HCT116 (cell line): Measurements from ENCODE around the gene CDC42SE2. TPM values are rescaled to one million over a fixed set of nuclear protein-coding genes. Genes with fewer than 3 reads are reported as not detected.

Source experiments
- ATAC-seq: fragments of 200-7000 bp; cut with Tn5 transposase; 2 replicates; pipeline ENCODE4 v1.9.1; 2020; ENCODE audit warnings: mild to moderate bottlenecking, moderate library complexity
- BruUV-seq: library from RNA; stranded (reverse); fragments of 400-500 nt; replicated peaks from 2 replicates; lab custom pipeline; 2021; lab: Mats Ljungman, UMichigan
- CTCF ChIA-PET: fragments of 300-600 bp; sonication (Branson Sonifier 250); formaldehyde crosslinking; loops from one replicate; lab custom pipeline; 2021; ENCODE audit warnings: antibody characterized with exemption; lab: Charles Lee
- POLR2A ChIA-PET: fragments of 300-600, 350-600 bp; sonication (Branson Sonifier 250); formaldehyde crosslinking; loops from one replicate; lab custom pipeline; 2021; ENCODE audit warnings: antibody characterized with exemption; lab: Charles Lee
- RAD21 ChIA-PET, 2 experiments: fragments of 300-600 bp; sonication (Branson Sonifier 250); formaldehyde crosslinking; loops; one replicate each; lab custom pipeline; 2023; ENCODE audit warnings: low total read pairs in 2 of 2; ENCODE audit not compliant: uncharacterized antibody in 2 of 2, unreplicated experiment in 2 of 2, low non-redundant PET in 1 of 2; lab: Charles Lee
- DNase-seq: peaks from one replicate; pipeline ENCODE4 v3.0.0-alpha.2; 2010; ENCODE audit warnings: low read depth, low spot score
- H2AFZ ChIP-seq: fragments of 200-600 bp; shearing (Covaris generic), sonication (generic); 2 replicates; pipeline ENCODE4 v1.6.1; 2017; ENCODE audit warnings: low read depth, mixed run types, mixed read lengths, antibody characterized with exemption, low read length; ENCODE audit not compliant: poor library complexity, severe bottlenecking
- H3K27ac ChIP-seq: 2 replicates; pipeline ENCODE4 v1.5.1; 2012; ENCODE audit warnings: low read depth, low read length
- H3K27me3 ChIP-seq: fragments of 200-600 bp; sonication (generic); 2 replicates; pipeline ENCODE4 v1.6.1; 2016; ENCODE audit warnings: mixed run types, low read length, mixed read lengths; ENCODE audit not compliant: insufficient read depth
- H3K36me3 ChIP-seq, 2 experiments: fragments of 200-500 bp in 1 of 2; fragments of 200-600 bp in 1 of 2; sonication (Bioruptor generic) in 1 of 2; sonication (generic) in 1 of 2; 2 replicates each; pipeline versions ENCODE4 v1.5.1 to v1.6.1; 2014 to 2016; ENCODE audit warnings: low read length in 2 of 2, inconsistent platforms in 1 of 2, mixed read lengths in 1 of 2, mixed run types in 1 of 2; ENCODE audit not compliant: insufficient read depth in 2 of 2, control insufficient read depth in 1 of 2
- H3K4me1 ChIP-seq, 2 experiments: fragments of 200-600 bp in 1 of 2; sonication (generic) in 1 of 2; 2 replicates each; pipeline versions ENCODE4 v1.5.1 to v1.6.1; 2012 to 2017; ENCODE audit warnings: low read length in 2 of 2, inconsistent platforms in 1 of 2, mild to moderate bottlenecking in 1 of 2, mixed read lengths in 1 of 2, mixed run types in 1 of 2, moderate library complexity in 1 of 2; ENCODE audit not compliant: insufficient read depth in 2 of 2, control insufficient read depth in 1 of 2
- H3K4me2 ChIP-seq: fragments of 200-600 bp; sonication (generic); 2 replicates; pipeline ENCODE4 v1.6.1; 2017; ENCODE audit warnings: mixed run types, low read length, mixed read lengths
- H3K4me3 ChIP-seq, 2 experiments: fragments of 200-600 bp in 1 of 2; sonication (generic) in 1 of 2; replicated peaks in 1 of 2; 2 replicates each; pipeline ENCODE4 v1.5.1; 2011 to 2016; ENCODE audit warnings: low read length in 2 of 2, control low read depth in 1 of 2, low read depth in 1 of 2, mild to moderate bottlenecking in 1 of 2, mixed read lengths in 1 of 2, mixed run types in 1 of 2
- H3K79me2 ChIP-seq: fragments of 200-600 bp; sonication (generic); 2 replicates; pipeline ENCODE4 v1.6.1; 2017; ENCODE audit warnings: mild to moderate bottlenecking, mixed run types, low read length, moderate library complexity, mixed read lengths; ENCODE audit not compliant: insufficient read depth
- H3K9ac ChIP-seq: fragments of 200-600 bp; sonication (generic); 2 replicates; pipeline ENCODE4 v1.6.1; 2016; ENCODE audit warnings: low read length, mixed read lengths
- H3K9me2 ChIP-seq: fragments of 200-600 bp; sonication (generic), shearing (Covaris generic); 2 replicates; pipeline ENCODE4 v1.6.1; 2017; ENCODE audit warnings: mixed run types, mild to moderate bottlenecking, moderate library complexity; ENCODE audit not compliant: insufficient read depth
- H3K9me3 ChIP-seq, 2 experiments: fragments of 200-500 bp in 1 of 2; fragments of 200-600 bp in 1 of 2; sonication (Bioruptor generic) in 1 of 2; sonication (generic) in 1 of 2; 2 replicates each; pipeline ENCODE4 v1.6.1; 2014 to 2017; ENCODE audit warnings: low read length in 2 of 2, mixed read lengths in 2 of 2, inconsistent platforms in 1 of 2, low read depth in 1 of 2, mild to moderate bottlenecking in 1 of 2, mixed run types in 1 of 2, moderate library complexity in 1 of 2; ENCODE audit not compliant: control insufficient read depth in 1 of 2, insufficient read depth in 1 of 2
- H4K20me1 ChIP-seq: fragments of 200-600 bp; sonication (generic), shearing (Covaris generic); 2 replicates; pipeline ENCODE4 v1.6.1; 2017; ENCODE audit warnings: mixed run types, mild to moderate bottlenecking, moderate library complexity; ENCODE audit not compliant: insufficient read depth
- CBX3 ChIP-seq: IDR thresholded peaks from 2 replicates; pipeline ENCODE4 v1.6.1; 2012; ENCODE audit warnings: low read depth
- CEBPB ChIP-seq: IDR thresholded peaks from 2 replicates; pipeline ENCODE4 v1.6.1; 2012; ENCODE audit warnings: low read depth
- ELF1 ChIP-seq: IDR thresholded peaks from 2 replicates; pipeline ENCODE4 v1.6.1; 2012; ENCODE audit warnings: low read depth, borderline replicate concordance
- EZH2phosphoT487 ChIP-seq: fragments of 200-600 bp; IDR thresholded peaks from 2 replicates; pipeline ENCODE4 v1.6.1; 2018; ENCODE audit warnings: antibody characterized with exemption, borderline replicate concordance
- FOSL1 ChIP-seq: IDR thresholded peaks from 2 replicates; pipeline ENCODE4 v1.6.1; 2012; ENCODE audit warnings: low read depth
- JUND ChIP-seq: IDR thresholded peaks from 2 replicates; pipeline ENCODE4 v1.6.1; 2012
- POLR2A ChIP-seq: IDR thresholded peaks from 2 replicates; pipeline ENCODE4 v1.7.0; 2011; ENCODE audit warnings: borderline replicate concordance; ENCODE audit not compliant: insufficient read depth, insufficient read length; ENCODE audit errors: extremely low read depth
- POLR2AphosphoS5 ChIP-seq: IDR thresholded peaks from 2 replicates; pipeline ENCODE4 v1.6.1; 2011; ENCODE audit warnings: mild to moderate bottlenecking, low read depth, low read length, moderate library complexity
- RAD21 ChIP-seq: IDR thresholded peaks from 2 replicates; pipeline ENCODE4 v1.6.1; 2012; ENCODE audit warnings: low read depth, mild to moderate bottlenecking
- SP1 ChIP-seq: IDR thresholded peaks from 2 replicates; pipeline ENCODE4 v1.6.1; 2012; ENCODE audit warnings: low read depth
- SRF ChIP-seq: IDR thresholded peaks from 2 replicates; pipeline ENCODE4 v1.6.1; 2012; ENCODE audit warnings: low read depth
- TCF7L2 ChIP-seq: IDR thresholded peaks from 2 replicates; pipeline ENCODE4 v1.7.0; 2011; ENCODE audit warnings: borderline replicate concordance, inconsistent platforms; ENCODE audit not compliant: insufficient read depth, insufficient read length; ENCODE audit errors: extremely low read depth
- YY1 ChIP-seq: IDR thresholded peaks from 2 replicates; pipeline ENCODE4 v1.6.1; 2011; ENCODE audit warnings: low read length, low read depth, moderate library complexity, mild to moderate bottlenecking; ENCODE audit not compliant: insufficient replicate concordance; ENCODE audit errors: extremely low read depth
- ZFX ChIP-seq: fragments of 450-650 bp; IDR thresholded peaks from 2 replicates; pipeline ENCODE4 v1.6.1; 2017
- ZNF274 ChIP-seq: fragments of 200-500 bp; sonication (Bioruptor generic); IDR thresholded peaks from 2 replicates; pipeline ENCODE4 v1.6.1; 2014; ENCODE audit warnings: mild to moderate bottlenecking, low read depth, low read length, inconsistent platforms
- intact Hi-C: fragments of 100-400 bp; cut with micrococcal nuclease; formaldehyde crosslinking; loops from 2 replicates; pipeline ENCODE4 v1.10.0; 2022
- total RNA-seq: library from RNA; stranded (reverse); gene quantifications from one replicate; pipeline ENCODE4 v1.2.1, GENCODE V29; 2021; ENCODE audit not compliant: unreplicated experiment
- TF ChIP-seq, protein P1 (sequence below): IDR thresholded peaks from 2 replicates; pipeline ENCODE4 v1.6.1; 2012; ENCODE audit warnings: low read depth
- TF ChIP-seq, protein P2 (sequence below), 3 experiments: fragments of 200-600 bp in 1 of 3; sonication (generic) in 1 of 3; IDR thresholded peaks in 2 of 3; conservative IDR thresholded peaks in 1 of 3; 2 replicates each; pipeline ENCODE4 v1.5.1; 2012 to 2017; ENCODE audit warnings: low read depth in 2 of 3, low read length in 2 of 3, antibody characterized with exemption in 1 of 3, borderline replicate concordance in 1 of 3, control low read depth in 1 of 3, mild to moderate bottlenecking in 1 of 3, mixed read lengths in 1 of 3, mixed run types in 1 of 3, moderate library complexity in 1 of 3; ENCODE audit not compliant: insufficient read depth in 1 of 3
- TF ChIP-seq, protein P3 (sequence below): IDR thresholded peaks from 2 replicates; pipeline ENCODE4 v1.6.1; 2012
- TF ChIP-seq, protein P4 (sequence below): IDR thresholded peaks from 2 replicates; pipeline ENCODE4 v1.6.1; 2012

The CDC42SE2 gene
- total RNA-seq, 1 experiment from 2014 or later = 27.0 TPM

DNA sequence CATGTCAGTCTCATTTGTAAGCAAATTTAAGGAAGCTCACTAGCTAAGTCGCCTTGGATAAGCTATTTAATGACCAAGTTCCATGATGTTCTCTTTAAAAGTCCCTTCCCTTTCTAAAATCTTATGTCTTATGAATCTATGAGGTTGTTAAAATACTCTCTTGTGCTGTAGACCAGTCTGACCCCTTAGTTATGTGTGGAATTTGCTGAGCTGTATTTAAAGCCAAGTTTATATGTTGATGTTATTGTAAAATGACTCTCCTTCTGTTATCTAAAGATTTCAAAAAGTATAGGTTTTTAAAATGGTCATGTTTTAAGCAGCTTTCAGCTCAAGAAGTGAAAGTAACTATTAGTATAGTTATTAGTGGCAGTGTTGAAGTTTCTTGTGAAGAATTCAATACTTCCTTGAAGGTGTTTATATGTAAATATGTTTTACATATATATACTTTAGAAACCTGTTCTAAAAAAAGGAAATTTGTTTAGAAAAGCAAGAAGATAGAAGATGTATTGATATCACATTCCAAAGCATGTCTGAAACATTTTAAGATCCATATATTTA lies 92.2 kb downstream of the CDC42SE2 start:
- Histone ChIP-seq H3K27me3 (no peaks in the 10 kb centered on the region), H3K9me2 (no peaks in the 10 kb centered on the region), H3K9ac (no peak overlapping the region), H3K4me1 (no peaks in the 10 kb centered on the region), H2AFZ (no peak overlapping the region), H4K20me1 (no peaks in the 10 kb centered on the region), H3K79me2 (peaks cover 6% of the 10 kb centered on the region), H3K9me3 (no peaks in the 10 kb centered on the region), H3K4me2 (no peak overlapping the region), H3K36me3 (peaks cover 0 to 4% of the 10 kb centered on the region in 2 experiments; a peak in 1 of 4 replicates), H3K27ac (no peak overlapping the region), H3K4me3 (no peak overlapping the region)
- DNase-seq = no peak
- TF ChIP-seq, protein P1, sequence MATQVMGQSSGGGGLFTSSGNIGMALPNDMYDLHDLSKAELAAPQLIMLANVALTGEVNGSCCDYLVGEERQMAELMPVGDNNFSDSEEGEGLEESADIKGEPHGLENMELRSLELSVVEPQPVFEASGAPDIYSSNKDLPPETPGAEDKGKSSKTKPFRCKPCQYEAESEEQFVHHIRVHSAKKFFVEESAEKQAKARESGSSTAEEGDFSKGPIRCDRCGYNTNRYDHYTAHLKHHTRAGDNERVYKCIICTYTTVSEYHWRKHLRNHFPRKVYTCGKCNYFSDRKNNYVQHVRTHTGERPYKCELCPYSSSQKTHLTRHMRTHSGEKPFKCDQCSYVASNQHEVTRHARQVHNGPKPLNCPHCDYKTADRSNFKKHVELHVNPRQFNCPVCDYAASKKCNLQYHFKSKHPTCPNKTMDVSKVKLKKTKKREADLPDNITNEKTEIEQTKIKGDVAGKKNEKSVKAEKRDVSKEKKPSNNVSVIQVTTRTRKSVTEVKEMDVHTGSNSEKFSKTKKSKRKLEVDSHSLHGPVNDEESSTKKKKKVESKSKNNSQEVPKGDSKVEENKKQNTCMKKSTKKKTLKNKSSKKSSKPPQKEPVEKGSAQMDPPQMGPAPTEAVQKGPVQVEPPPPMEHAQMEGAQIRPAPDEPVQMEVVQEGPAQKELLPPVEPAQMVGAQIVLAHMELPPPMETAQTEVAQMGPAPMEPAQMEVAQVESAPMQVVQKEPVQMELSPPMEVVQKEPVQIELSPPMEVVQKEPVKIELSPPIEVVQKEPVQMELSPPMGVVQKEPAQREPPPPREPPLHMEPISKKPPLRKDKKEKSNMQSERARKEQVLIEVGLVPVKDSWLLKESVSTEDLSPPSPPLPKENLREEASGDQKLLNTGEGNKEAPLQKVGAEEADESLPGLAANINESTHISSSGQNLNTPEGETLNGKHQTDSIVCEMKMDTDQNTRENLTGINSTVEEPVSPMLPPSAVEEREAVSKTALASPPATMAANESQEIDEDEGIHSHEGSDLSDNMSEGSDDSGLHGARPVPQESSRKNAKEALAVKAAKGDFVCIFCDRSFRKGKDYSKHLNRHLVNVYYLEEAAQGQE = no peak
- no peak for TF ChIP-seq YY1
- no peak for TF ChIP-seq ZNF274
- TF ChIP-seq FOSL1 = no peak
- no peak for TF ChIP-seq ELF1
- no peak for TF ChIP-seq JUND
- TF ChIP-seq EZH2phosphoT487 = no peak
- TF ChIP-seq POLR2A = no peak
- TF ChIP-seq, protein P2, sequence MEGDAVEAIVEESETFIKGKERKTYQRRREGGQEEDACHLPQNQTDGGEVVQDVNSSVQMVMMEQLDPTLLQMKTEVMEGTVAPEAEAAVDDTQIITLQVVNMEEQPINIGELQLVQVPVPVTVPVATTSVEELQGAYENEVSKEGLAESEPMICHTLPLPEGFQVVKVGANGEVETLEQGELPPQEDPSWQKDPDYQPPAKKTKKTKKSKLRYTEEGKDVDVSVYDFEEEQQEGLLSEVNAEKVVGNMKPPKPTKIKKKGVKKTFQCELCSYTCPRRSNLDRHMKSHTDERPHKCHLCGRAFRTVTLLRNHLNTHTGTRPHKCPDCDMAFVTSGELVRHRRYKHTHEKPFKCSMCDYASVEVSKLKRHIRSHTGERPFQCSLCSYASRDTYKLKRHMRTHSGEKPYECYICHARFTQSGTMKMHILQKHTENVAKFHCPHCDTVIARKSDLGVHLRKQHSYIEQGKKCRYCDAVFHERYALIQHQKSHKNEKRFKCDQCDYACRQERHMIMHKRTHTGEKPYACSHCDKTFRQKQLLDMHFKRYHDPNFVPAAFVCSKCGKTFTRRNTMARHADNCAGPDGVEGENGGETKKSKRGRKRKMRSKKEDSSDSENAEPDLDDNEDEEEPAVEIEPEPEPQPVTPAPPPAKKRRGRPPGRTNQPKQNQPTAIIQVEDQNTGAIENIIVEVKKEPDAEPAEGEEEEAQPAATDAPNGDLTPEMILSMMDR (IDR thresholded peaks at IDR 0.05 in 2 of 3, conservative IDR thresholded peaks at IDR 0.05 in 1 of 3; ENCODE audit: borderline replicate concordance in 1 of 3, insufficient read depth in 1 of 3, low read depth in 2 of 3, low read length in 2 of 3) = no peak
- TF ChIP-seq, protein P3, sequence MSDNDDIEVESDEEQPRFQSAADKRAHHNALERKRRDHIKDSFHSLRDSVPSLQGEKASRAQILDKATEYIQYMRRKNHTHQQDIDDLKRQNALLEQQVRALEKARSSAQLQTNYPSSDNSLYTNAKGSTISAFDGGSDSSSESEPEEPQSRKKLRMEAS = no peak
- TF ChIP-seq SP1 = no peak
- no peak for TF ChIP-seq CBX3
- no peak for TF ChIP-seq CEBPB
- TF ChIP-seq, protein P4, sequence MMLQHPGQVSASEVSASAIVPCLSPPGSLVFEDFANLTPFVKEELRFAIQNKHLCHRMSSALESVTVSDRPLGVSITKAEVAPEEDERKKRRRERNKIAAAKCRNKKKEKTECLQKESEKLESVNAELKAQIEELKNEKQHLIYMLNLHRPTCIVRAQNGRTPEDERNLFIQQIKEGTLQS = no peak
- TF ChIP-seq RAD21 = no peak
- TF ChIP-seq TCF7L2 = no peak
- no peak for TF ChIP-seq ZFX
- TF ChIP-seq SRF = no peak
- TF ChIP-seq POLR2AphosphoS5 = no peak
- ATAC-seq = no peak
- no TSS peak for BruUV-seq
- ChIA-PET POLR2A (interaction anchor here (1.3 kb wide), 1 partner anchor 26 kb away, joined by 3 read pairs; no protein-coding TSS in a partner anchor), CTCF (no interaction called here), RAD21 (no interaction called here)
- intact Hi-C loops = no loop called here
